ENCODE data around the gene DPYD.

GRCh38 chr1:97167246-97167645, 753.6 kb downstream of the DPYD start:
- TF ChIP-seq CTCF (IDR thresholded peaks at IDR 0.05) = no peak
- TF ChIP-seq POLR2A (IDR thresholded peaks at IDR 0.05) = no peak
